HG03575 (cell line): Measurements from ENCODE around the gene PRR5L.

Source experiments
- ATAC-seq: cut with Tn5 transposase; IDR thresholded peaks from one replicate; pipeline ENCODE4 v1.9.1; 2021; ENCODE audit not compliant: unreplicated experiment, insufficient number of reproducible peaks, low FRiP score; ENCODE audit errors: extremely low read depth

PRR5L gene

DNA sequence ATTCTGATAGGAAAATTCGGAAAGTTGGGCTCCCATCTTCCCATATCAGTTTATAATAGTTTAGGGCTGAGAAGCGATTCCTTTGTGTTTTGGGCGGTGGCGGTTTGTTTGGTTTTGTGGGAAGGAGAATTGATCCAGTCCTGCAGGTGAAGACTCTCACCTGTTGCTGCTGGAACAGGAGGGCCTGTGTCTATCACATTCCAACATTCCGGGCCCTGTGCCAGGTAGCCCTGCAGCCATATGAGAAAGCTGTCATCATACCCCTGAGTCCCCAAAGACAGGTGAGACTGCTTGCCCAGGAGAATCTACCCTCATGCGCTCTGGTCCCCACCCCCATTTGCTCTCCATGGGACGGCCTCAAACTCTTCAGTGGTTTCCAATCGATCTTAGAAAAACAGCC is 151.9 kb downstream of the PRR5L start:
- no peak for ATAC-seq

- ATAC-seq, result no peak
These were observed 153.5 kb downstream of the PRR5L start for GRCh38 chr11:36449561-36450096.

DNA sequence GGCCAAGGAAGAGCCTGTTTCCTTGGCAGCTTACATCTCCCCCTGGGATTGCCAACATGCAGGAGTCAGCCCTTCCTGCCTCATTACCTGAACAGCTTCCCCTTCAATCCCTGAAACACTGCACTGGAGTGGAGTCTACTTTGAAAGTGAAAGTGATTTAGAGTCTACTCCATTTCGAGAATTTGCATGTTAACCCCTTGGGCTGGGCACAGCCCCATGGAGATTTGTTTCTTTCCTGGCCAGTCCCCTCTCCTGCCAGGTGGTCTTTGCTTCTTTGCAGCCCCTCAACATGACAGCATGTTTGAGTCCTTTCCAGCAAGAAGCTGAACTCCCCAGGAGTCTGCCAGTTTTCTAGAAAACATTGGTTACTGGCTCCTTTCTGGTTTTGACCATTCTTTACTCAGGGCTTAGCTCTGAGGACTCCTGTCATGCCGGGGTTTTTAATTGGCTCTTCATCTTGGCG is 154.1 kb downstream of the PRR5L start:
- no peak for ATAC-seq

- no peak for ATAC-seq
These were observed 155.0 kb downstream of the PRR5L start for GRCh38 chr11:36451045-36451444.

DNA sequence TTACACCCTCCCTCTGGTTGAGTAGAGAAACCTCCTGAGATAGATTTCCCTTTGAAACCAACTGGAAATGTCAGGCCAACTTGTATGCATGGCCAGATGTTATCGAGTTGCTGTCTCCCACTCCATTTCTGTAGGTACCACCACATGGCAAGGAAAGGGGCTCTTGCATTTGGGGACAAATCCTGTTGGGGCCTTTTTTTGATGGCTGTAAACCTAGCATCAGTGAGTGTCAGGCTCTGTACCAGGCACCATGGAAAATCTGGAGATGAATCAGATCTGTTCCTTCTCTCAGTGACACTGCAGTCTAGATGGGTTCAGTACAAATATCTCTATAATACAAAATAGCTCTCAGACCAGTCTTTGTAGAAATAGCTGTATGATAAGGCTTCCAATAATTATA is 155.6 kb downstream of the PRR5L start:
- ATAC-seq, result no peak

- ATAC-seq, result no peak
These were observed 156.3 kb downstream of the PRR5L start for GRCh38 chr11:36452236-36452940.

DNA sequence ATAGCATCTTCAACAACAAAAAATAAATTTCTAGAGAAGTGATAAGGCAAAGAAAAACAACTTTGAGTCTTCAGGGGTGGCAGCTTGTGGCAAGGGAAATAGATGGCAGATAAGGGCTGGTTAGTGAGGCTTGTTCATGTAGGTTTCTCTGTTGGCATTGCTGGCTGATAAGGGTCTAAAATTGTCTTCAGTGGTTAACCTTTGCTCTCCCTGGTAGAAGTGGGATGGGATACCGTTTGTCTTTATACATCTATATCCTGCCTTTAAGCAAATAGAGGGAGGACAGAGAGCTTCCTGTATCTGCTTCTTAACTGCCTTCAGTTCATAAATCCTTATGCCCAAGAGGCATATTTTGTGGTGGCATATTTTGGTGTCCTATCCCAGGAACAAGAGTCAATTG is 156.9 kb downstream of the PRR5L start:
- ATAC-seq, result no peak

DNA sequence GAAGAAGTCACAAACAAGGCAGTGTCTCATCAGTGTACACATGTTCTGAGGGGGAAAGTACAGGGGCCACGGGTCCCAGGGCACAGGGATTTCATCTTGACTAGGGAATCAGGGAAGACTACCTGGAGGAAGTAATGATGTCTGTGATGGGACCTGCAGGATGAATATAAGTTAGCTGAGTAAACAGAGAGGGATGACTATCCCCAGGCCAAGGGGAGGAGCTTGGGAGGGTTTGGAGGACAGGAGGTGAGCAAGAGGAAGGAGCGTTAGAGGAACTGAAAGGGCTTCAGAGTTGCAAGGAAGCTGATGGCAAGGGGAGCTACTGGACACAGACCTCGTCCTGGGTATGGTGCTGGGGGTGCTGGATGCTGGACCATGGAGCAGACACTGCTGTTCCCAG is 157.6 kb downstream of the PRR5L start:
- ATAC-seq, result no peak

DNA sequence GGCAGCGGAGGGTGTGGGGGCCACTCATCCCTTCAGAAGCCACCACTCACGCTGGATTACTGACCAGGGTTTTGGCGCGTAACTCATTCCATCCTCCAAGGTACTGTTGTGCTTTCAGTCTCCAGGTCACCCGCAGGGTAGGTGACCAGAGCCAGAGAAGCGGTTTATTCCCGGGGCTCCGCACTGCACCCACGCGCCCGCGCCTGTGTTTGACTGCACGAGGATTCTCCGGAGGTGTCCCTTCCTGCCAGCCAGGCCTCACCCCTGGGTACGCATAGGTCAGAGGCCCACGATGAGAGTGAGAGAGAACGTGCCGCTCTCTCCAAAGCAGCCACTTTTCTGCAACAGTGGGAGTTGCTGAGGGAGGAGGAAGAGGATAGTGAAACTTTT is 158.5 kb downstream of the PRR5L start:
- ATAC-seq, result no peak

- no peak for ATAC-seq
These were observed 159.0 kb downstream of the PRR5L start for GRCh38 chr11:36454941-36455631.

GRCh38 chr11:36455658-36456111 is 159.6 kb downstream of the PRR5L start:
- no peak for ATAC-seq

DNA sequence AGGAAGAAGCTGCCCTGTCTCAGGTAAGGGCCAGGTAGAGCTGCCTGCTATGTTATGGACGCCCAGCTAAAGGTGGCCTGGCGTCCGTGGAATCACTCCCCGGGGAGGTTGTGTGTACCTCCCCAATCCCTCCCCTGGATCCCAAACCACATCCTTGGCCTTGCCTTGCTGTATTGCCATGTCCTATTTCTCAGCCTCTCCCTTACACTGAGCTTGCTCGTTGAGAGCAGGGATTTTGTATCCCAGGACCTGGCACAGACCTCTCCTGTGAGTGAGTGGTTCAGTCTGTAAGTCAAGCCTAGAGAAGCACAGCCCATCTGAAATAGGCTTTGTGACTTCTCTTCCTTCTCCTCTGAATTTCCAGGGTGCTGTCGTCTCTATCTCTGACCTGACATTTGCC is 160.1 kb downstream of the PRR5L start:
- ATAC-seq, result no peak

- ATAC-seq, result no peak
These were observed 162.2 kb downstream of the PRR5L start for GRCh38 chr11:36458129-36458915.

GRCh38 chr11:36459046-36459445 is 163.0 kb downstream of the PRR5L start:
- no peak for ATAC-seq

- ATAC-seq, result no peak
These were observed 164.1 kb downstream of the PRR5L start for GRCh38 chr11:36460220-36460619.

- no peak for ATAC-seq
These were observed 166.2 kb downstream of the PRR5L start for GRCh38 chr11:36462321-36462720.

DNA sequence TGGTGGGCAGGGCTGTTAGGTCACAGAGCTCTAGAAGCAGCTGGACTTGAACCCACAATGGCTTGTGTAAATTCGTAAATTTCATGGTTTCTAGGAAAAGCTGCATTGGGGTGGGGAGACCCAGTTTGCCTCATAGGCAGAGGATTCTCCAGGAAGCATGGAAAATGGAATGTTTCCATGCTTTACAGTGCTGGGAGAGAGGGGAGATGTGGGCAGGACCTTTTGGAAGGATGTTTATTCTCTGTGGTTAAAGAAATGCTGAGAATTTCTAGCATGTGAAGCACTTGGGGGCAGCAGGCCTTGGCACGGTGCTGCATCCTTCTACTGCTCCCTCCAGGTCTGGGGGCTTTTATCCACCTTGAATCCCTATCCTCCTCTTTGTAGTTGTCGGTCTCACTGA is 167.7 kb downstream of the PRR5L start:
- no peak for ATAC-seq

DNA sequence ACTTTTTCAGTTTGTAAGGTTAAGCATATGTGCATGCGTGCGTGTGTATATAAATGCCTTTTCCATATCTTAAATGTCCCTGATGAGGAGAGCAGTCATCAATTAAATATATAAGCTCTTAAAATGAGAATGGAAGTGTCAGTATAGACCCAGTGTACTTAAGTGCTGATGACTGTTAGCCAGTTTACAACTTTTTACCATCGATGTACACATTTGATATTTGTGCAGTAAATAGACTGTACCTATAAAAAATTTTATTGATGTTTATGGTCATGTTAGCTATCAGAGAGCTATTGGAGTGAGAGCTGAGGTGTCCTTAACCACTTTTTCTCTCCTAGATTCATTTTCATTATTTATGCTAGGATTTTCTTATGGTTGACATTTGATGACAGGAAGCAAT is 168.6 kb downstream of the PRR5L start:
- ATAC-seq, result no peak

DNA sequence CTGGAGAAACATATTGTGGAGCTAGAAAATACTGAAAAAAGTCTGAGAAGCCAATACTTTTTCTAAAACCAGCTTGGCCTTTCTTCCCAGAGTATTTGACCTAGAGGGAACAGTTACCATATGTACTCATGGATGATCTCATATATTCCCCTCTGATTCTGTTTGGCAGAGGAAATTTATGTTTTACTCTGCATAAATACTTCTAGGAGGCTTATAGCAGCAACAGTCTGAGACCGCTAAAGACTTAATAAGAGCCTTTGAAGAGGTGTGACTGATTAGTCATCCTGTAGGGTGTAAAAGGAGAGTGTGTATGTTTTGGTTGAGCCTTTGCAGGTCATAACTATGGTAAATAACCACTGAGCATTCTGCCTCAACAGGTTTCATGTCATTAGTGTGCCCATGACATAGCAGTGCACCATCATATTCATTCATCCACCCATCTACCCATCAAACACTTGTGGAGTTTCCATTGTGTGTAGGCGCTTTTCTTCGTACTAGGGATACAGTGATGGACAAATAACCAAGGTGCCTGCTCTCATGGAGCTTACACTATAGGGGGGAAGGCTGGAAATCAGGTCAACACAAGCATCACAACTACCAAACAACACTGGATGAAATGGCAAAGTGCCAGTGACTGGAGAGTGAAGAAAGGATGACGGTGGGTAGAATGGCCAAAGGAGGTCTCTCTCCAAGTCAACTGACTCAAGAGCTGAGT is 169.5 kb downstream of the PRR5L start:
- no peak for ATAC-seq
